Epithelial cell of proximal tubule (primary cell): ENCODE measurements around the gene ITGA11. TPM values are rescaled to one million over a fixed set of nuclear protein-coding genes. Genes with fewer than 3 reads are reported as not detected.

Experiments
- DNase-seq: peaks from one replicate; pipeline ENCODE4 v3.0.0-alpha.2; 2011; ENCODE audit warnings: low read depth
- H3K4me3 ChIP-seq: 2 replicates; pipeline ENCODE4 v1.5.1; 2011; ENCODE audit warnings: low read depth, mild to moderate bottlenecking, low read length
- CTCF ChIP-seq: conservative IDR thresholded peaks from 2 replicates; pipeline ENCODE4 v1.5.1; 2012; ENCODE audit warnings: low read depth, mild to moderate bottlenecking, low read length
- total RNA-seq: library from RNA; depleted of rRNA; stranded (reverse); fragments of >200 nt; gene quantifications from 2 replicates; pipeline ENCODE4 v1.2.3, GENCODE V29; 2015

ITGA11 gene
- total RNA-seq, 1 donor from 2014 or later = 1.6 TPM

- H3K4me3 ChIP-seq = no peak overlapping the region
- TF ChIP-seq CTCF = no peak
- DNase-seq = no peak
Measured at GRCh38 chr15:68385240-68385561, 46.8 kb downstream of the ITGA11 start.

- no peak for DNase-seq
- no peak for TF ChIP-seq CTCF
- H3K4me3 ChIP-seq = no peak overlapping the region
Measured at GRCh38 chr15:68384451-68385239, 47.3 kb downstream of the ITGA11 start.

GRCh38 chr15:68383161-68384074 is 48.5 kb downstream of the ITGA11 start:
- TF ChIP-seq CTCF = peak; percentile 80
- no peak overlapping the region for H3K4me3 ChIP-seq
- no peak for DNase-seq

GRCh38 chr15:68382286-68383007 is 49.5 kb downstream of the ITGA11 start:
- H3K4me3 ChIP-seq = no peak overlapping the region
- no peak for DNase-seq
- no peak for TF ChIP-seq CTCF

GRCh38 chr15:68380456-68380855 is 51.5 kb downstream of the ITGA11 start:
- no peak for TF ChIP-seq CTCF
- DNase-seq = no peak
- no peak overlapping the region for H3K4me3 ChIP-seq

GRCh38 chr15:68379759-68380290 is 52.1 kb downstream of the ITGA11 start:
- DNase-seq = no peak
- TF ChIP-seq CTCF = no peak

More at GRCh38 chr15:68379759-68380290, 52.1 kb downstream of the ITGA11 start:
- no peak overlapping the region for H3K4me3 ChIP-seq
